PC-9 (cell line): ENCODE data around the gene GID8.

Source experiments
- CTCF ChIP-seq: fragments of 200-600 bp; sonication (generic); conservative IDR thresholded peaks from 2 replicates; pipeline ENCODE4 v1.6.1; 2017; ENCODE audit warnings: mixed run types, antibody characterized with exemption, mild to moderate bottlenecking, moderate library complexity
- EZH2 ChIP-seq: fragments of 200-600 bp; sonication (generic); IDR thresholded peaks from 2 replicates; pipeline ENCODE4 v1.8.0; 2017; ENCODE audit warnings: antibody characterized with exemption, low read depth

GRCh38 chr20:62888910-62889309 lies 49.0 kb upstream of the GID8 start:
- TF ChIP-seq CTCF (no peak), EZH2 (no peak)
